HL-60 (cell line): ENCODE results near the gene ANO1.

ENCODE experiments used
- DNase-seq, 2 experiments: peaks; one replicate each; pipeline ENCODE4 v3.0.0-alpha.2; 2010 to 2020; ENCODE audit warnings: low read depth in 1 of 2, low spot score in 1 of 2
- H3K27ac ChIP-seq: fragments of 250-450 bp; sonication (Bioruptor Pico); replicated peaks from 2 replicates; pipeline ENCODE4 v1.5.1; 2020; ENCODE audit warnings: mild to moderate bottlenecking, moderate library complexity
- H3K27me3 ChIP-seq: fragments of 250-450 bp; sonication (Bioruptor Pico); 2 replicates; pipeline ENCODE4 v1.5.1; 2021; ENCODE audit warnings: mild to moderate bottlenecking, moderate library complexity; ENCODE audit not compliant: insufficient read depth, poor library complexity, severe bottlenecking
- H3K4me3 ChIP-seq: replicated peaks from 2 replicates; pipeline ENCODE4 v1.5.1; 2011; ENCODE audit warnings: mild to moderate bottlenecking, control low read depth, low read length; ENCODE audit not compliant: insufficient read depth
- GABPA ChIP-seq: IDR thresholded peaks from 2 replicates; pipeline ENCODE4 v1.6.1; 2012; ENCODE audit warnings: low read depth
- POLR2AphosphoS5 ChIP-seq: IDR thresholded peaks from 2 replicates; pipeline ENCODE4 v1.6.1; 2012; ENCODE audit warnings: low read depth
- SPI1 ChIP-seq: IDR thresholded peaks from 2 replicates; pipeline ENCODE4 v1.6.1; 2012; ENCODE audit warnings: low read depth, mild to moderate bottlenecking, borderline replicate concordance
- TF ChIP-seq, protein P1 (sequence below): IDR thresholded peaks from 2 replicates; pipeline ENCODE4 v1.6.1; 2012; ENCODE audit warnings: low read depth; ENCODE audit not compliant: insufficient replicate concordance
- TF ChIP-seq, protein P2 (sequence below): IDR thresholded peaks from one replicate; pipeline ENCODE4 v1.5.1; 2011; ENCODE audit warnings: low read length, control low read depth, inconsistent platforms; ENCODE audit not compliant: insufficient read depth

ANO1 gene

DNA sequence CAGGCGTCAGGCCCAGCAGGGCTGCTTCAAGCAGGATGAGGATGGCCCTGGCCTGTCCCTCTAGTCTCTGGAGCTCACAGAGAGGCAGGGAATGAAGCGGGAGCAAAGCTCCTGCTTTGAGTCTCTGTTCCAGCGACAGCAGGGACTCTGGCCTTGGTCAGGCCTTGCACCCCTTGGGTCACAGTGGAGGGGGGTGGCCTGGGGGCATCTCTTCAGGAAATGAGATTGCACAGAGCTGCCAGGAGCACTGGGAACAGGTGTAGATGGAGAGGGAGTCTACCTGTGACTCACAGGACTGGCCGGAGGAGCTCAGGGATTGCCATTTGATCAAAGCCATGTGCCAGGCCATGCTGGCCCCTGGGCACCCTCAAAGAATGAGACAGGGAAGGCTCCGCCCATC lies 1.6 kb downstream of the ANO1 start:
- Histone ChIP-seq H3K4me3 (no peak overlapping the region), H3K27me3 (peaks cover 18% of the 10 kb centered on the region), H3K27ac (no peak overlapping the region)
- no peak for TF ChIP-seq SPI1
- TF ChIP-seq, protein P1, sequence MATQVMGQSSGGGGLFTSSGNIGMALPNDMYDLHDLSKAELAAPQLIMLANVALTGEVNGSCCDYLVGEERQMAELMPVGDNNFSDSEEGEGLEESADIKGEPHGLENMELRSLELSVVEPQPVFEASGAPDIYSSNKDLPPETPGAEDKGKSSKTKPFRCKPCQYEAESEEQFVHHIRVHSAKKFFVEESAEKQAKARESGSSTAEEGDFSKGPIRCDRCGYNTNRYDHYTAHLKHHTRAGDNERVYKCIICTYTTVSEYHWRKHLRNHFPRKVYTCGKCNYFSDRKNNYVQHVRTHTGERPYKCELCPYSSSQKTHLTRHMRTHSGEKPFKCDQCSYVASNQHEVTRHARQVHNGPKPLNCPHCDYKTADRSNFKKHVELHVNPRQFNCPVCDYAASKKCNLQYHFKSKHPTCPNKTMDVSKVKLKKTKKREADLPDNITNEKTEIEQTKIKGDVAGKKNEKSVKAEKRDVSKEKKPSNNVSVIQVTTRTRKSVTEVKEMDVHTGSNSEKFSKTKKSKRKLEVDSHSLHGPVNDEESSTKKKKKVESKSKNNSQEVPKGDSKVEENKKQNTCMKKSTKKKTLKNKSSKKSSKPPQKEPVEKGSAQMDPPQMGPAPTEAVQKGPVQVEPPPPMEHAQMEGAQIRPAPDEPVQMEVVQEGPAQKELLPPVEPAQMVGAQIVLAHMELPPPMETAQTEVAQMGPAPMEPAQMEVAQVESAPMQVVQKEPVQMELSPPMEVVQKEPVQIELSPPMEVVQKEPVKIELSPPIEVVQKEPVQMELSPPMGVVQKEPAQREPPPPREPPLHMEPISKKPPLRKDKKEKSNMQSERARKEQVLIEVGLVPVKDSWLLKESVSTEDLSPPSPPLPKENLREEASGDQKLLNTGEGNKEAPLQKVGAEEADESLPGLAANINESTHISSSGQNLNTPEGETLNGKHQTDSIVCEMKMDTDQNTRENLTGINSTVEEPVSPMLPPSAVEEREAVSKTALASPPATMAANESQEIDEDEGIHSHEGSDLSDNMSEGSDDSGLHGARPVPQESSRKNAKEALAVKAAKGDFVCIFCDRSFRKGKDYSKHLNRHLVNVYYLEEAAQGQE, result no peak
- TF ChIP-seq, protein P2, sequence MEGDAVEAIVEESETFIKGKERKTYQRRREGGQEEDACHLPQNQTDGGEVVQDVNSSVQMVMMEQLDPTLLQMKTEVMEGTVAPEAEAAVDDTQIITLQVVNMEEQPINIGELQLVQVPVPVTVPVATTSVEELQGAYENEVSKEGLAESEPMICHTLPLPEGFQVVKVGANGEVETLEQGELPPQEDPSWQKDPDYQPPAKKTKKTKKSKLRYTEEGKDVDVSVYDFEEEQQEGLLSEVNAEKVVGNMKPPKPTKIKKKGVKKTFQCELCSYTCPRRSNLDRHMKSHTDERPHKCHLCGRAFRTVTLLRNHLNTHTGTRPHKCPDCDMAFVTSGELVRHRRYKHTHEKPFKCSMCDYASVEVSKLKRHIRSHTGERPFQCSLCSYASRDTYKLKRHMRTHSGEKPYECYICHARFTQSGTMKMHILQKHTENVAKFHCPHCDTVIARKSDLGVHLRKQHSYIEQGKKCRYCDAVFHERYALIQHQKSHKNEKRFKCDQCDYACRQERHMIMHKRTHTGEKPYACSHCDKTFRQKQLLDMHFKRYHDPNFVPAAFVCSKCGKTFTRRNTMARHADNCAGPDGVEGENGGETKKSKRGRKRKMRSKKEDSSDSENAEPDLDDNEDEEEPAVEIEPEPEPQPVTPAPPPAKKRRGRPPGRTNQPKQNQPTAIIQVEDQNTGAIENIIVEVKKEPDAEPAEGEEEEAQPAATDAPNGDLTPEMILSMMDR, result no peak
- no peak for TF ChIP-seq POLR2AphosphoS5
- TF ChIP-seq GABPA, result no peak
- no peak for DNase-seq

DNA sequence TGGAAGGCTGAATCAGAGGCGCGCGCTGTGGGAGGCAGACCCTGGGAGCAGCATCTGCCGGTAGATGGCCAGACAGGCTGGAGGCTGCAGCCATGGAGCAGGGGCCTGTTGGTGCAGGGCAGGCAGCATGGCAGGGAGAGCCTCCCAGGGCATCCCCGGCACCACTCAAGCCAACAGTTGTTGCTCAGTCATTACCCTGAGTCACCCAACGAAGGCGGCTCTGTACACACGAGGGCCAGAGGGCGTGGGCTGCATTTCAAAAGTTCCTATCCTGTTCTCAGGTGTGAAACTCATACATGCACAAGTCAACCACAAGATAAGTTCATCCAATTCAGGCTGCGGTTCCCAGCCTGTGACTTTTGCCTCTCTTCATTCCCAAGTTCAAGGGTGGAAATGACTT lies 2.6 kb downstream of the ANO1 start:
- Histone ChIP-seq H3K4me3 (no peak overlapping the region), H3K27me3 (peaks cover 18% of the 10 kb centered on the region), H3K27ac (no peak overlapping the region)
- TF ChIP-seq POLR2AphosphoS5 (no peak), GABPA (no peak), SPI1 (no peak)
- TF ChIP-seq, protein P1, result no peak
- TF ChIP-seq, protein P2, result no peak
- DNase-seq, result no peak

DNA sequence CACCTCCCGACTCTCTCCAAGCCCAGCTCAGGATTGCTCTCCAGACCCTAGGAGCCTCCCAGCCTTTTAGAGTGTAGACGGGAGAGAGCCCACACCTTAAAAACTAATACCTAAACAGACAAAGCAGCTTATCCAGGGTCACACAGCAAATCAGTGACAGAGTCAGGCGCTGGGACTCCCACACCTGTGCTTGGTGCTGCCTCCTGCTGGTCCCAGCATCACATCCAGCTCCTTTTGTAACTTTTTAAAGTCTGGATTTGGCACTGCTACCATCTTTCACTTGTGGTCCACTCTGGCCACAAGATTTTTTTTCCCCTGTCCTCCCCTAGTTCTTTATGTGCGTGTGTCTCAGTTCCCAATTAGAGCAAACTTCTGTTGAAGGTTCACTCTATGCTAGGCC lies 4.7 kb downstream of the ANO1 start:
- Histone ChIP-seq H3K27ac (no peak overlapping the region), H3K4me3 (no peak overlapping the region), H3K27me3 (peaks cover 12% of the 10 kb centered on the region)
- TF ChIP-seq, protein P1, result no peak
- TF ChIP-seq POLR2AphosphoS5 (no peak), GABPA (no peak)
- TF ChIP-seq, protein P2, result no peak
- DNase-seq, result no peak
